ENCODE measurements around the gene XPO5. TPM values are rescaled to one million over a fixed set of nuclear protein-coding genes. Genes with fewer than 3 reads are reported as not detected.

XPO5 gene
- polyA plus RNA-seq, 1 experiment, result 31.5 TPM

DNA sequence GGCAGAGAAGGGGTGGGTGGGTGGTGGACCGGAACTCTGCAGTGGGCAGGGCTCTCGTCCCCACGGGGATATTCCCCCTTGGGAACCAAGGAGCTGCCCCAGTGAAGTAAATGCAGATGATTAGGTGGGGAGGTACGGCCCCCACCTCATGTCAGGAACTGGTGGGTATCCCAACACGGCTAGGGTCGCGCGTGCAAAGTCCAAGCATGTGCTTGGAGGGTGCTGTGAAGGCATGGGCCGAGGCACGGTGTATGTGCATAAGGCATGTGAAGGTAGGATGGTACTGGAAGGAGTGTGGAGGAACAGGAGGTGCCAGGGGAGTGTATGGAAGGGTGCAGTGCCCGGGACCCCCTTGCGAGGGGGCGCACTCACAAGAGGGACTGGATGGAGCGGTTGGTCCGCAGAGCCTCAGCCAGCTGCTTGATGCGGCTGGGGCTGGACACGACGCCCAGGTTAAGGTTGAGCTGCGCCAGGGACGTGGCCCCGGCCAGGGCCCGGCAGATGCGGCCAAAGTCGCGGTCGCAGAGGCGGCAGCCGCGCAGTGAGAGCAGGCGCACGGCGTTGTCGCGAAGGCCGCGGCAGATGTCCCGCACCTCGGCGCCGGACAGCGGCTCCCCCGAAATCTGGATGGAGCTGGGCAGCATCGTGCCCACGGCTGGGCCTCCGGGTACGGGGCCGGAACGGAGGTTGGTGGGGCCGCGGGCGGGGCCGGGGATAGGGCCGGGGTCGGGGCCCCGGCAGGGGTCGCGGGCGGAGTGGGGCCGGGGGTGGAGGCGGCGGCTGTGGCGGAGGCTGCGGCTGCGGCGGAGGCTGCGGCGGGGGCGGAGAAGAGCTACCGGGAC lies 66.5 kb downstream of the XPO5 start:
- DNase-seq (ENCODE audit: low read depth, low spot score), result no peak
- TF ChIP-seq, protein P1, sequence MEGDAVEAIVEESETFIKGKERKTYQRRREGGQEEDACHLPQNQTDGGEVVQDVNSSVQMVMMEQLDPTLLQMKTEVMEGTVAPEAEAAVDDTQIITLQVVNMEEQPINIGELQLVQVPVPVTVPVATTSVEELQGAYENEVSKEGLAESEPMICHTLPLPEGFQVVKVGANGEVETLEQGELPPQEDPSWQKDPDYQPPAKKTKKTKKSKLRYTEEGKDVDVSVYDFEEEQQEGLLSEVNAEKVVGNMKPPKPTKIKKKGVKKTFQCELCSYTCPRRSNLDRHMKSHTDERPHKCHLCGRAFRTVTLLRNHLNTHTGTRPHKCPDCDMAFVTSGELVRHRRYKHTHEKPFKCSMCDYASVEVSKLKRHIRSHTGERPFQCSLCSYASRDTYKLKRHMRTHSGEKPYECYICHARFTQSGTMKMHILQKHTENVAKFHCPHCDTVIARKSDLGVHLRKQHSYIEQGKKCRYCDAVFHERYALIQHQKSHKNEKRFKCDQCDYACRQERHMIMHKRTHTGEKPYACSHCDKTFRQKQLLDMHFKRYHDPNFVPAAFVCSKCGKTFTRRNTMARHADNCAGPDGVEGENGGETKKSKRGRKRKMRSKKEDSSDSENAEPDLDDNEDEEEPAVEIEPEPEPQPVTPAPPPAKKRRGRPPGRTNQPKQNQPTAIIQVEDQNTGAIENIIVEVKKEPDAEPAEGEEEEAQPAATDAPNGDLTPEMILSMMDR (IDR thresholded peaks at IDR 0.05; ENCODE audit: low read depth, low read length), result no peak
- no peaks in the 10 kb centered on the region; the same call in 1 of the 2 replicates for H3K9me3 ChIP-seq (ENCODE audit: control insufficient read depth, insufficient read depth, low read length)
- POLR2A ChIA-PET, result interaction anchor here (0.7 to 1.5 kb wide), 6 partner anchors 8 to 335 kb away, joined by 3 to 6 read pairs (median 4); partner anchors contain the start of gene DLK2
- no peak overlapping the region for H3K27ac ChIP-seq (ENCODE audit: low read depth, low read length)
- no peaks in the 10 kb centered on the region for H3K27me3 ChIP-seq (ENCODE audit: control insufficient read depth, insufficient read depth, low read length)
- CTCF ChIA-PET, result interaction anchor here (0.6 to 5.9 kb wide), 3 partner anchors 9 to 55 kb away, joined by 3 to 54 read pairs (median 6); no protein-coding TSS in a partner anchor
- H3K4me3 ChIP-seq (ENCODE audit: low read depth, low read length), result peak overlapping the region; percentile 63

- no peaks in the 10 kb centered on the region for H3K27me3 ChIP-seq (ENCODE audit: control insufficient read depth, insufficient read depth, low read length)
- no peak overlapping the region for H3K4me3 ChIP-seq (ENCODE audit: low read depth, low read length)
- H3K27ac ChIP-seq (ENCODE audit: low read depth, low read length), result no peak overlapping the region
- ChIA-PET CTCF (interaction anchor here (0.6 to 5.9 kb wide), 5 partner anchors 9 to 246 kb away, joined by 3 to 54 read pairs (median 15); partner anchors contain the start of gene DLK2), POLR2A (no interaction called here)
- no peak for DNase-seq (ENCODE audit: low read depth, low spot score)
- TF ChIP-seq, protein P1 (IDR thresholded peaks at IDR 0.05; ENCODE audit: low read depth, low read length), result no peak
- no peaks in the 10 kb centered on the region; the same call in 1 of the 2 replicates for H3K9me3 ChIP-seq (ENCODE audit: control insufficient read depth, insufficient read depth, low read length)
Measured at GRCh38 chr6:43508481-43509141, 67.2 kb downstream of the XPO5 start.

- Histone ChIP-seq H3K9me3 (ENCODE audit: control insufficient read depth, insufficient read depth, low read length) (no peaks in the 10 kb centered on the region; the same call in 1 of the 2 replicates), H3K4me3 (ENCODE audit: low read depth, low read length) (no peak overlapping the region), H3K27me3 (ENCODE audit: control insufficient read depth, insufficient read depth, low read length) (no peaks in the 10 kb centered on the region), H3K27ac (ENCODE audit: low read depth, low read length) (no peak overlapping the region)
- peak; percentile 53 for DNase-seq (ENCODE audit: low read depth, low spot score)
- ChIA-PET POLR2A (interaction anchor here (1.0 kb wide), 1 partner anchor 41 kb away, joined by 3 read pairs; no protein-coding TSS in a partner anchor), CTCF (interaction anchor here (0.8 to 5.9 kb wide), 17 partner anchors 11 to 278 kb away, joined by 3 to 54 read pairs (median 7); partner anchors contain the start of genes DLK2 and DNPH1)
- TF ChIP-seq, protein P1 (IDR thresholded peaks at IDR 0.05; ENCODE audit: low read depth, low read length), result peak; percentile 97
Measured at GRCh38 chr6:43506667-43507471, 69.0 kb downstream of the XPO5 start.

DNA sequence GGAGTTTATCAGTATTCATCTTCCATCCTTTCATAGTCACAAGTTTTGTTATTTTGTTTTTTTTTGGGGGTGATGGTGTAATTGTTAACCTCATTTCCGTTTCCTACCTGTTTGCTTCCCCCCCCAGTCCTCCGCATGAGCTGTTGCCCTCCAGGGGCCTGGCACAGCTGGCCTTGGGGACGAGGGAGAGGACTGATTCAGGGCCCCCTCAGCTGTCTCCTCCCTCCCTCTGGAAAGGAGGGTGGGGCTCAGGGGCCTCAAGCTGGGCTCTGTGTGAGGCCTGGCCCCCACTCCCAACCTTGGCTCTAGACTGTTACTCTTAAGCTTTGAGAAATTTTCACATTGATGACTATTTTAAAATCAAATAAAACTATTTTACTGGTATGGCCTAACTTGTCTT lies 69.7 kb downstream of the XPO5 start:
- DNase-seq (ENCODE audit: low read depth, low spot score), result no peak
- POLR2A ChIA-PET, result interaction anchor here (1.0 kb wide), 1 partner anchor 40 kb away, joined by 3 read pairs; no protein-coding TSS in a partner anchor
- no peaks in the 10 kb centered on the region; the same call in 1 of the 2 replicates for H3K9me3 ChIP-seq (ENCODE audit: control insufficient read depth, insufficient read depth, low read length)
- no peak overlapping the region for H3K4me3 ChIP-seq (ENCODE audit: low read depth, low read length)
- no peak overlapping the region for H3K27ac ChIP-seq (ENCODE audit: low read depth, low read length)
- H3K27me3 ChIP-seq (ENCODE audit: control insufficient read depth, insufficient read depth, low read length), result no peaks in the 10 kb centered on the region
- CTCF ChIA-PET, result interaction anchor here (0.6 to 5.9 kb wide), 19 partner anchors 10 to 1358 kb away, joined by 3 to 54 read pairs (median 7); partner anchors contain the start of genes DLK2 and DNPH1
- TF ChIP-seq, protein P1 (IDR thresholded peaks at IDR 0.05; ENCODE audit: low read depth, low read length), result no peak
